H9 (cell line): ENCODE measurements around the gene NADSYN1. TPM values are rescaled to one million over a fixed set of nuclear protein-coding genes. Genes with fewer than 3 reads are reported as not detected.

Experiments
- DNase-seq: peaks from one replicate; pipeline ENCODE4 v3.0.0-alpha.2; 2017
- H2AFZ ChIP-seq: one replicate; pipeline ENCODE4 v1.6.1; 2013; ENCODE audit warnings: mild to moderate bottlenecking, low read length, control low read depth, moderate library complexity
- H2AK5ac ChIP-seq: 2 replicates; pipeline ENCODE4 v1.6.1; 2013; ENCODE audit warnings: low read length, control low read depth, mixed read lengths; ENCODE audit not compliant: insufficient read length
- H2BK120ac ChIP-seq: one replicate; pipeline ENCODE4 v1.6.1; 2013; ENCODE audit warnings: low read depth, mild to moderate bottlenecking, low read length, control low read depth, inconsistent platforms; ENCODE audit not compliant: poor library complexity, severe bottlenecking
- H2BK12ac ChIP-seq: 2 replicates; pipeline ENCODE4 v1.6.1; 2013; ENCODE audit warnings: low read length, control low read depth, mixed read lengths, low read depth; ENCODE audit not compliant: insufficient read length
- H2BK15ac ChIP-seq: 2 replicates; pipeline ENCODE4 v1.6.1; 2013; ENCODE audit warnings: low read depth, low read length, control low read depth
- H2BK20ac ChIP-seq: one replicate; pipeline ENCODE4 v1.6.1; 2013; ENCODE audit warnings: low read depth, mild to moderate bottlenecking, low read length, control low read depth, inconsistent platforms; ENCODE audit not compliant: poor library complexity, severe bottlenecking
- H2BK5ac ChIP-seq: 2 replicates; pipeline ENCODE4 v1.6.1; 2013; ENCODE audit warnings: low read length, control low read depth, mixed read lengths; ENCODE audit not compliant: insufficient read length
- H3K14ac ChIP-seq: 2 replicates; pipeline ENCODE4 v1.6.1; 2013; ENCODE audit warnings: low read length, control low read depth; ENCODE audit not compliant: insufficient read depth
- H3K18ac ChIP-seq: 2 replicates; pipeline ENCODE4 v1.6.1; 2013; ENCODE audit warnings: low read depth, mild to moderate bottlenecking, mixed read lengths, low read length, control low read depth; ENCODE audit not compliant: insufficient read length
- H3K23ac ChIP-seq: 2 replicates; pipeline ENCODE4 v1.6.1; 2013; ENCODE audit warnings: low read length, control low read depth, mixed read lengths, low read depth; ENCODE audit not compliant: insufficient read length
- H3K23me2 ChIP-seq: 2 replicates; pipeline ENCODE4 v1.6.1; 2013; ENCODE audit warnings: low read depth, mild to moderate bottlenecking, mixed read lengths, low read length, control low read depth; ENCODE audit not compliant: insufficient read length, poor library complexity, severe bottlenecking
- H3K27ac ChIP-seq: 2 replicates; pipeline ENCODE4 v1.5.1; 2013; ENCODE audit warnings: low read length, control low read depth, mixed read lengths, low read depth; ENCODE audit not compliant: insufficient read length
- H3K27me3 ChIP-seq: 2 replicates; pipeline ENCODE4 v1.6.1; 2013; ENCODE audit warnings: low read length, control low read depth, inconsistent platforms; ENCODE audit not compliant: insufficient read depth
- H3K4ac ChIP-seq: 2 replicates; pipeline ENCODE4 v1.6.1; 2013; ENCODE audit warnings: low read depth, mild to moderate bottlenecking, control low read depth, inconsistent platforms, low read length, moderate library complexity
- H3K4me1 ChIP-seq: 2 replicates; pipeline ENCODE4 v1.6.1; 2013; ENCODE audit warnings: low read length, control low read depth, inconsistent platforms; ENCODE audit not compliant: insufficient read depth
- H3K4me2 ChIP-seq: 2 replicates; pipeline ENCODE4 v1.6.1; 2013; ENCODE audit warnings: low read length, control low read depth, mixed read lengths; ENCODE audit not compliant: insufficient read length, insufficient read depth
- H3K56ac ChIP-seq: 2 replicates; pipeline ENCODE4 v1.6.1; 2013; ENCODE audit warnings: low read depth, mild to moderate bottlenecking, mixed read lengths, low read length, control low read depth; ENCODE audit not compliant: insufficient read length
- H3K79me1 ChIP-seq: 2 replicates; pipeline ENCODE4 v1.6.1; 2013; ENCODE audit warnings: low read depth, mild to moderate bottlenecking, moderate library complexity, low read length, control low read depth, inconsistent platforms; ENCODE audit not compliant: insufficient read depth, poor library complexity, severe bottlenecking
- H3K79me2 ChIP-seq: 2 replicates; pipeline ENCODE4 v1.6.1; 2013; ENCODE audit warnings: low read length, control low read depth, inconsistent platforms; ENCODE audit not compliant: insufficient read depth
- H3K9ac ChIP-seq: 2 replicates; pipeline ENCODE4 v1.6.1; 2013; ENCODE audit warnings: low read length, control low read depth, mixed read lengths; ENCODE audit not compliant: insufficient read length; ENCODE audit errors: extremely low read depth
- H3K9me3 ChIP-seq: one replicate; pipeline ENCODE4 v1.6.1; 2013; ENCODE audit warnings: low read depth, low read length, inconsistent platforms; ENCODE audit not compliant: control insufficient read depth
- H3T11ph ChIP-seq: one replicate; pipeline ENCODE4 v1.6.1; 2013; ENCODE audit warnings: mild to moderate bottlenecking, low read length, control low read depth, inconsistent platforms
- H4K20me1 ChIP-seq: one replicate; pipeline ENCODE4 v1.6.1; 2013; ENCODE audit not compliant: control insufficient read depth, insufficient read length, insufficient read depth
- H4K5ac ChIP-seq: 2 replicates; pipeline ENCODE4 v1.6.1; 2013; ENCODE audit warnings: low read depth, mild to moderate bottlenecking, mixed read lengths, low read length, control low read depth; ENCODE audit not compliant: insufficient read length
- H4K8ac ChIP-seq: replicated peaks from 2 replicates; pipeline ENCODE4 v1.6.1; 2013; ENCODE audit warnings: low read length, control low read depth, mixed read lengths, low read depth; ENCODE audit not compliant: insufficient read length
- H4K91ac ChIP-seq: 2 replicates; pipeline ENCODE4 v1.6.1; 2013; ENCODE audit warnings: low read depth, mild to moderate bottlenecking, moderate library complexity, mixed read lengths, low read length, control low read depth; ENCODE audit not compliant: insufficient read length
- H3K27ac Mint-ChIP-seq, 3 experiments: 2 replicates in 2 of 3; 3 replicates in 1 of 3; pipeline ENCODE4 v1.8.0; 2020 to 2021; ENCODE audit warnings: mixed read lengths in 3 of 3, mild to moderate bottlenecking in 1 of 3, moderate library complexity in 1 of 3
- H3K27me3 Mint-ChIP-seq: 2 replicates; pipeline ENCODE4 v1.8.0; 2021; ENCODE audit warnings: low read depth, mild to moderate bottlenecking, moderate library complexity, mixed read lengths
- H3K36me3 Mint-ChIP-seq, 3 experiments: 2 replicates in 2 of 3; 3 replicates in 1 of 3; pipeline ENCODE4 v1.8.0; 2020 to 2021; ENCODE audit warnings: low read depth in 3 of 3, mixed read lengths in 3 of 3; ENCODE audit not compliant: insufficient read depth in 1 of 3
- H3K4me1 Mint-ChIP-seq, 2 experiments: 2 replicates each; pipeline ENCODE4 v1.8.0; 2020; ENCODE audit warnings: mixed read lengths in 2 of 2
- H3K4me3 Mint-ChIP-seq, 2 experiments: 2 replicates in 1 of 2; 3 replicates in 1 of 2; pipeline ENCODE4 v1.8.0; 2020 to 2021; ENCODE audit warnings: mild to moderate bottlenecking in 2 of 2, mixed read lengths in 2 of 2, moderate library complexity in 1 of 2
- H3K9me3 Mint-ChIP-seq, 2 experiments: 2 replicates in 1 of 2; 3 replicates in 1 of 2; pipeline ENCODE4 v1.8.0; 2020; ENCODE audit warnings: mild to moderate bottlenecking in 2 of 2, mixed read lengths in 2 of 2, moderate library complexity in 1 of 2
- WGBS: extraction: QIAGEN DNeasy Blood & Tissue Kit; methylation state at CpG from one replicate; pipeline ENCODE4 v1.1.7; 2013; ENCODE audit warnings: missing lambda C conversion rate, low lambda C conversion rate, mixed read lengths; ENCODE audit not compliant: insufficient read length; ENCODE audit errors: extremely low coverage; 5-methylcytosine and 5-hydroxymethylcytosine counted together
- total RNA-seq: library from RNA; stranded (reverse); gene quantifications from 2 replicates; pipeline ENCODE4 v1.2.1, GENCODE V29; 2021
- TF ChIP-seq, protein P1 (sequence below): fragments of 200-600 bp; sonication (generic); conservative IDR thresholded peaks from 3 replicates; pipeline ENCODE4 v1.8.0; 2021; ENCODE audit warnings: antibody characterized with exemption, mild to moderate bottlenecking

The NADSYN1 gene
- total RNA-seq, 1 experiment from 2014 or later: 44.2 TPM

DNA sequence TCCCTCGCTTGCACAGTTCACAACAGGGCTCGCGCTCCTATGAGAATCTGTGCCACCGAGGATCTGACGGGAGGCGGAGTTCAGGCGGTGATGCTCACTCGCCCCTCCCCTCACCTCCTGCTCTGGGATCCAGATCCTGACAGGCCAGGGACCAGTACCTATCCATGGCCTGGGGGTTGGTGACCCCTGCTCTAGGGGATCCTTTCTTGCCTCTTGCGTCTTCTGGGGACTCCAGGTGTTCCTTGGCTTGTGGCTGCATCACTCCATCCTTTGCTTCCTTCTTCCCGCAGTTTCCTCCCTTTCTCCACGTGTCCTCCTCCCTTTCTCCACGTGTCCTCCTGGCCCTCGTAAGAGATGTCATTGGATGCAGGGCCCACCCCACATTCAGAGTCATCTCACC is 43.4 kb downstream of the NADSYN1 start:
- H3K23me2 ChIP-seq: no peaks in the 10 kb centered on the region
- H4K8ac ChIP-seq: no peak overlapping the region
- H2BK12ac ChIP-seq: no peak overlapping the region
- H2BK120ac ChIP-seq: no peak overlapping the region
- no peak overlapping the region for H4K5ac ChIP-seq
- no peaks in the 10 kb centered on the region for H3K9me3 ChIP-seq
- no peak overlapping the region for H3K9ac ChIP-seq
- H2BK20ac ChIP-seq: no peak overlapping the region
- DNase-seq: no peak
- Mint-ChIP-seq H3K9me3 (peaks cover 0 to 3% of the 10 kb centered on the region in 2 experiments; a peak in 1 of 5 replicates), H3K27me3 (no peaks in the 10 kb centered on the region), H3K27ac (no peak overlapping the region), H3K4me1 (no peaks in the 10 kb centered on the region), H3K4me3 (no peak overlapping the region), H3K36me3 (peaks cover 15 to 78% (median 35%) of the 10 kb centered on the region in 3 experiments; a peak in 6 of 7 replicates)
- no peak overlapping the region for H3T11ph ChIP-seq
- no peaks in the 10 kb centered on the region for H3K27me3 ChIP-seq
- H3K14ac ChIP-seq: no peak overlapping the region
- no peak overlapping the region for H2AFZ ChIP-seq
- H3K27ac ChIP-seq: no peak overlapping the region
- no peaks in the 10 kb centered on the region for H4K20me1 ChIP-seq
- H2BK5ac ChIP-seq: no peak overlapping the region
- no peak overlapping the region for H2BK15ac ChIP-seq
- WGBS: no CpG with 5 or more reads among the region's 13 CpGs
- no peak overlapping the region for H2AK5ac ChIP-seq
- H4K91ac ChIP-seq: no peak overlapping the region
- no peak overlapping the region for H3K4me2 ChIP-seq
- no peak overlapping the region for H3K18ac ChIP-seq
- H3K56ac ChIP-seq: no peak overlapping the region
- H3K4me1 ChIP-seq: no peaks in the 10 kb centered on the region
- H3K79me2 ChIP-seq: no peaks in the 10 kb centered on the region
- TF ChIP-seq, protein P1, sequence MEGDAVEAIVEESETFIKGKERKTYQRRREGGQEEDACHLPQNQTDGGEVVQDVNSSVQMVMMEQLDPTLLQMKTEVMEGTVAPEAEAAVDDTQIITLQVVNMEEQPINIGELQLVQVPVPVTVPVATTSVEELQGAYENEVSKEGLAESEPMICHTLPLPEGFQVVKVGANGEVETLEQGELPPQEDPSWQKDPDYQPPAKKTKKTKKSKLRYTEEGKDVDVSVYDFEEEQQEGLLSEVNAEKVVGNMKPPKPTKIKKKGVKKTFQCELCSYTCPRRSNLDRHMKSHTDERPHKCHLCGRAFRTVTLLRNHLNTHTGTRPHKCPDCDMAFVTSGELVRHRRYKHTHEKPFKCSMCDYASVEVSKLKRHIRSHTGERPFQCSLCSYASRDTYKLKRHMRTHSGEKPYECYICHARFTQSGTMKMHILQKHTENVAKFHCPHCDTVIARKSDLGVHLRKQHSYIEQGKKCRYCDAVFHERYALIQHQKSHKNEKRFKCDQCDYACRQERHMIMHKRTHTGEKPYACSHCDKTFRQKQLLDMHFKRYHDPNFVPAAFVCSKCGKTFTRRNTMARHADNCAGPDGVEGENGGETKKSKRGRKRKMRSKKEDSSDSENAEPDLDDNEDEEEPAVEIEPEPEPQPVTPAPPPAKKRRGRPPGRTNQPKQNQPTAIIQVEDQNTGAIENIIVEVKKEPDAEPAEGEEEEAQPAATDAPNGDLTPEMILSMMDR: no peak
- no peaks in the 10 kb centered on the region for H3K79me1 ChIP-seq
- no peak overlapping the region for H3K23ac ChIP-seq
- no peak overlapping the region for H3K4ac ChIP-seq
